B cell (primary cell): ENCODE results near the gene KLK15. TPM values are rescaled to one million over a fixed set of nuclear protein-coding genes. Genes with fewer than 3 reads are reported as not detected.

ENCODE experiments used
- ATAC-seq: fragments of 200-7000 bp; cut with Tn5 transposase; one replicate; pipeline ENCODE4 v1.10.0; 2021; ENCODE audit warnings: low read depth, mild to moderate bottlenecking, moderate number of reproducible peaks, moderate library complexity
- CTCF ChIA-PET: fragments of 350-600 bp; sonication (Branson Sonifier 250); formaldehyde crosslinking; loops from one replicate; lab custom pipeline; 2021; ENCODE audit warnings: antibody characterized with exemption, inconsistent platforms; lab: Charles Lee
- POLR2A ChIA-PET: fragments of 350-600 bp; sonication (Branson Sonifier 250); formaldehyde crosslinking; loops from one replicate; lab custom pipeline; 2021; ENCODE audit warnings: antibody characterized with exemption; lab: Charles Lee
- DNase-seq: peaks from one replicate; pipeline ENCODE4 v3.0.0; 2013
- H2AFZ ChIP-seq: 2 replicates; pipeline ENCODE4 v1.6.1; 2012; ENCODE audit warnings: mild to moderate bottlenecking, low read depth, low read length; ENCODE audit not compliant: insufficient read depth, poor library complexity, severe bottlenecking
- H3K27ac ChIP-seq, 2 donors: 1 replicate in 1 of 2; 2 replicates in 1 of 2; pipeline ENCODE4 v1.5.1; 2012 to 2013; ENCODE audit warnings: low read length in 2 of 2, mild to moderate bottlenecking in 2 of 2, moderate library complexity in 1 of 2
- H3K27me3 ChIP-seq, 4 experiments: fragments of 200-600 bp in 1 of 4; sonication (generic) in 1 of 4; replicated peaks in 1 of 4; 1 replicate in 2 of 4; 2 replicates in 2 of 4; pipeline versions ENCODE4 v1.6.1 to v1.7.0; 2013 to 2016; ENCODE audit warnings: low read length in 3 of 4, mild to moderate bottlenecking in 2 of 4, mixed read lengths in 1 of 4, moderate library complexity in 1 of 4; ENCODE audit not compliant: insufficient read depth in 4 of 4, control insufficient read depth in 3 of 4; ENCODE audit errors: control extremely low read depth in 1 of 4
- H3K36me3 ChIP-seq, 2 experiments: replicated peaks in 1 of 2; 1 replicate in 1 of 2; 2 replicates in 1 of 2; pipeline versions ENCODE4 v1.6.1 to v1.7.1; 2013; ENCODE audit warnings: low read length in 1 of 2; ENCODE audit not compliant: insufficient read depth in 2 of 2, control insufficient read depth in 1 of 2; ENCODE audit errors: control extremely low read depth in 1 of 2, extremely low read depth in 1 of 2
- H3K4me1 ChIP-seq, 2 donors: fragments of 200-600 bp in 1 of 2; sonication (generic) in 1 of 2; 1 replicate in 1 of 2; 2 replicates in 1 of 2; pipeline versions ENCODE4 v1.5.1 to v1.6.1; 2013 to 2017; ENCODE audit warnings: low read length in 2 of 2; ENCODE audit not compliant: control insufficient read depth in 2 of 2, insufficient read depth in 2 of 2
- H3K4me2 ChIP-seq: replicated peaks from 2 replicates; pipeline ENCODE3; 2012; ENCODE audit warnings: mild to moderate bottlenecking, low read depth, low read length; ENCODE audit not compliant: poor library complexity, severe bottlenecking
- H3K4me3 ChIP-seq, 5 experiments: fragments of 200-600 bp in 1 of 5; sonication (generic) in 1 of 5; 1 replicate in 3 of 5; 2 replicates in 2 of 5; pipeline versions ENCODE4 v1.5.1 to v1.7.0; 2011 to 2016; ENCODE audit warnings: low read length in 4 of 5, mild to moderate bottlenecking in 4 of 5, low read depth in 2 of 5, control low read depth in 1 of 5, moderate library complexity in 1 of 5; ENCODE audit not compliant: insufficient read depth in 1 of 5; ENCODE audit errors: control extremely low read depth in 1 of 5, extremely low read depth in 1 of 5
- H3K79me2 ChIP-seq: fragments of 200-600 bp; sonication (generic); one replicate; pipeline ENCODE4 v1.6.0; 2016; ENCODE audit warnings: low read length; ENCODE audit not compliant: control insufficient read depth, insufficient read depth
- H3K9ac ChIP-seq: fragments of 200-600 bp; sonication (generic); 2 replicates; pipeline ENCODE4 v1.6.1; 2017; ENCODE audit warnings: mild to moderate bottlenecking, low read length, moderate library complexity
- H3K9me3 ChIP-seq, 3 donors: one replicate each; pipeline versions ENCODE4 v1.6.1 to v1.7.1; 2013; ENCODE audit warnings: low read length in 2 of 3; ENCODE audit not compliant: control insufficient read depth in 2 of 3, insufficient read depth in 1 of 3; ENCODE audit errors: control extremely low read depth in 1 of 3
- H4K20me1 ChIP-seq: 2 replicates; pipeline ENCODE4 v1.6.0; 2012; ENCODE audit warnings: mild to moderate bottlenecking, low read length; ENCODE audit not compliant: insufficient read depth, control insufficient read depth, poor library complexity, severe bottlenecking
- H3K27ac Mint-ChIP-seq: one replicate; pipeline ENCODE4 v1.8.0; 2021; ENCODE audit warnings: mixed read lengths
- H3K27me3 Mint-ChIP-seq: one replicate; pipeline ENCODE4 v1.8.0; 2021; ENCODE audit warnings: mixed read lengths
- H3K4me1 Mint-ChIP-seq: one replicate; pipeline ENCODE4 v1.8.0; 2021; ENCODE audit warnings: mixed read lengths
- H3K4me3 Mint-ChIP-seq: one replicate; pipeline ENCODE4 v1.8.0; 2021; ENCODE audit warnings: mixed read lengths
- H3K9me3 Mint-ChIP-seq: one replicate; pipeline ENCODE4 v1.8.0; 2022; ENCODE audit warnings: mixed read lengths; ENCODE audit not compliant: insufficient read depth
- CTCF ChIP-seq: fragments of 200-600 bp; IDR thresholded peaks from one replicate; pipeline ENCODE4 v1.8.0; 2022; ENCODE audit warnings: antibody characterized with exemption, mild to moderate bottlenecking
- EZH2 ChIP-seq: IDR thresholded peaks from 2 replicates; pipeline ENCODE4 v1.6.1; 2012; ENCODE audit warnings: borderline replicate concordance, low read depth, mild to moderate bottlenecking, moderate library complexity, low read length; ENCODE audit not compliant: insufficient read depth, poor library complexity, severe bottlenecking
- WGBS: methylation state at CpG from one replicate; pipeline ENCODE4 v1.1.5; 2013; ENCODE audit warnings: missing lambda C conversion rate; ENCODE audit not compliant: insufficient coverage; 5-methylcytosine and 5-hydroxymethylcytosine counted together
- intact Hi-C: fragments of 100-400 bp; cut with micrococcal nuclease; formaldehyde crosslinking; loops from one replicate; pipeline ENCODE4 v1.10.0; 2022
- polyA plus RNA-seq: library from polyadenylated mRNA; depleted of rRNA; stranded (reverse); fragments of >200 nt; gene quantifications from 2 replicates; pipeline ENCODE4 v1.2.3, GENCODE V29; 2012
- total RNA-seq, 2 donors: library from RNA; stranded (reverse); fragments of 120-200 nt in 1 of 2; gene quantifications; 1 replicate in 1 of 2; 2 replicates in 1 of 2; pipeline versions ENCODE4 v1.2.3 to v1.2.4, GENCODE V29; 2013 to 2022

The KLK15 gene
- total and polyA plus RNA-seq, 2 donors (not counting 1 experiment from before 2014, with no cell fraction given) = 0.07 TPM; not detected in 1

- no peaks in the 10 kb centered on the region for H3K27me3 ChIP-seq
- no peak overlapping the region for H3K9ac ChIP-seq
- H3K27me3 Mint-ChIP-seq = peaks cover 12% of the 10 kb centered on the region
- H3K9me3 ChIP-seq = peaks cover 0 to 3% (median 0%) of the 10 kb centered on the region in 3 donors
- no peak overlapping the region for H3K4me3 ChIP-seq
- peaks cover 6% of the 10 kb centered on the region for H3K79me2 ChIP-seq
- H3K36me3 ChIP-seq = no peaks in the 10 kb centered on the region
- intact Hi-C loops = loop anchor here (10.0 kb wide), 1 partner anchor 884 kb away; the partner anchor contains the start of genes ATF5 and NUP62
- TF ChIP-seq EZH2 = no peak
- TF ChIP-seq CTCF = no peak
- H3K27ac ChIP-seq = no peak overlapping the region
- H4K20me1 ChIP-seq = no peaks in the 10 kb centered on the region
- no peaks in the 10 kb centered on the region for H3K9me3 Mint-ChIP-seq
- no peak overlapping the region for H3K4me2 ChIP-seq
- ATAC-seq = no peak
- no peak for DNase-seq
- CTCF ChIA-PET = no interaction called here
- H3K27ac Mint-ChIP-seq = no peak overlapping the region
- POLR2A ChIA-PET = no interaction called here
- H2AFZ ChIP-seq = no peak overlapping the region
- peaks cover 14% of the 10 kb centered on the region for H3K4me1 Mint-ChIP-seq
- no CpG with 5 or more reads among the region's 1 CpG for whole genome bisulfite sequencing
- no peak overlapping the region for H3K4me3 Mint-ChIP-seq
- peaks cover 5 to 10% of the 10 kb centered on the region in 2 donors for H3K4me1 ChIP-seq
Observed at GRCh38 chr19:50808856-50809255, 24.5 kb downstream of the KLK15 start.
